CD4-positive, alpha-beta T cell treated with Interleukin-4 for 4 hours (primary cell): ENCODE data around the gene VSTM4.

ENCODE experiments used
- DNase-seq: peaks from one replicate; pipeline ENCODE4 v3.0.0-alpha.2; 2020

Gene VSTM4

DNA sequence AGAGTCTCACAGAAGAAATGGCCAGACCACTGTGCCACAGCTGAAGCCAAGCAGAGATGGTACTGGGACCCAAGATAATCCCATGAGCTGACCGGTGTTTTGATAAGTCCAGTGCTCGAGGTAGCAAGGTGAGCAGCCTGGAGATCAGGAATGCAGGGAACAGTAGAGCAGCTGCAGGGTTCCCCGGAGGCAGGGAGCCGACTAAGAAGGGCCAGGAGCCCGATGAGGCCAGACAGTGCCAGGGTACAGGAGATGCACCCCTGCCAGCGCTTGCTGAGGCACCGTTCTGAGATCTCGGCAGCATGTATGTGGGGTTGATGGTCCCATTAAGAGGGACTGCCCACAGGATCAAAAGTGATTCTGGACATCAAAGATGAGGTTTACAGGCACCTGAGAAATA is 47.1 kb downstream of the VSTM4 start:
- no peak for DNase-seq

DNA sequence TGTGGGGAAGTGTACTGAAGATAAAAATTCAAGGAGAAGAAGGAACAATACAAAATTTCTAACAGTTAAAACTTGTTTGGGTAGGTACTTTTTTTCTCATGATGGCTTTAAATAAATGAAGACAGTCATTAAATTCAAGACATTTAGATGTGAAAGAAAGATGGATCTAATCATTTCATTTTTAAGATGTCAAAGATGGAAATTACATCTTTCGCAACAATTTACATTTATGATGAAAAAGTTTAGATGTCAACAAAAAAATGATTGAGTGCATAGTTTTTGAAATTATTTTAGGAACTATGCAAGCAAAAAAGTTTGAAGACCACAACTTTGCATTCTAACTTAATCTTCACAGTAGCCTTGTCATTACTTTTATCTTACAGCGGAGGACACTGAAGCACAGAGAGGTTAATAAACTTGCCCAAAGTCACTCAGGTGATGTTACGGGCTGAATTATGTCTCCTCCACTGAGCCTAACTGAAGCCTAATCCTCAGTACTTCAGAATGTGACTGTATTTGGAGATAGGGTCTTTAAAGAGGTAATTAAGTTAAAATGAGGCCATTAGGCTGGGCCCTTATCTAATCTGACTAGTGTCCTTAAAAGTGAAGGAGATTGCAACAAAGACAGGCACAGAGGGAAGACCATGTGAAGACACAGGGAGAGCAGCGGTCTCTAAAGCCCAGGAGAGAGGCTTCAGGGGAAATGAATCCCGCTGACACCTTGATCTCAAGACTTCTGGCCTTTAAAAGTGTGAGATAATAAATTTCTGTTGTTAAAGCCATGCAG is 48.2 kb downstream of the VSTM4 start:
- no peak for DNase-seq

DNA sequence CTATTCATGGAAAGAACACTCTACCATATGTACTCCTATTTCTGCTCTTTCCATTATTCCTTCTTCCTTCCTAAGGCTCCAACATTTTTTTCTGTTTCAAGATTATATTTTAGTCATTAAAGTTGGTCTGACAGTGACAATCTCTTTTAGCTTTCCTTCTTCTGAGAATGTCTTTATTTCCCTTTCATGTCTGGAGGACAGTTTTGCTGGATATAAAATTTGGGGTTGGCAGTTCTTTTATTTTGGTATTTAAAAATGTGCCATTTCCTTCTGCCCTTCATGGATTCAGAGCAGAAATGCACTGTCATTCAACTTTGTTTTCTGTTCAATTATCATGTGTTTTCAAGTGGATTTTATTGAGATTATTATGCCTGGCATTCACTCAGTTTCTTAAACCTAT is 53.1 kb downstream of the VSTM4 start:
- DNase-seq = no peak

DNA sequence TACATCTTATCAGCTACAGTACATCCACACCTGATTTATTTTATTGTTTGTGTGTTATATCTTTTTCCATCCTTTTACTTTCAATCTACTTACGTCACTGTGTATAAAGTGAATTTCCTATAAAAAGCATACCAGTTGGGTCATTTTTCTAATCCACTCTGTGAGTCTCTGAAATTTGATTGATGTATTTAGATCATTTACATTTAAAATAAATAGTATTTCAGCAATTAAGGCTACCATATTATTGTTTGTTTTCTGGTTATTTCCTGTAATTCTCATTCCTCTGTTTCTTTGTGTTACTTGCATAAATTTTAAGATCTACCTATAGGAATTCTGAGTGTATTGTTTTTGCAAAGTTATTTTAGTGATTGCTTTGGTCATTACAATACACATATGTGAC is 53.7 kb downstream of the VSTM4 start:
- DNase-seq = no peak

DNA sequence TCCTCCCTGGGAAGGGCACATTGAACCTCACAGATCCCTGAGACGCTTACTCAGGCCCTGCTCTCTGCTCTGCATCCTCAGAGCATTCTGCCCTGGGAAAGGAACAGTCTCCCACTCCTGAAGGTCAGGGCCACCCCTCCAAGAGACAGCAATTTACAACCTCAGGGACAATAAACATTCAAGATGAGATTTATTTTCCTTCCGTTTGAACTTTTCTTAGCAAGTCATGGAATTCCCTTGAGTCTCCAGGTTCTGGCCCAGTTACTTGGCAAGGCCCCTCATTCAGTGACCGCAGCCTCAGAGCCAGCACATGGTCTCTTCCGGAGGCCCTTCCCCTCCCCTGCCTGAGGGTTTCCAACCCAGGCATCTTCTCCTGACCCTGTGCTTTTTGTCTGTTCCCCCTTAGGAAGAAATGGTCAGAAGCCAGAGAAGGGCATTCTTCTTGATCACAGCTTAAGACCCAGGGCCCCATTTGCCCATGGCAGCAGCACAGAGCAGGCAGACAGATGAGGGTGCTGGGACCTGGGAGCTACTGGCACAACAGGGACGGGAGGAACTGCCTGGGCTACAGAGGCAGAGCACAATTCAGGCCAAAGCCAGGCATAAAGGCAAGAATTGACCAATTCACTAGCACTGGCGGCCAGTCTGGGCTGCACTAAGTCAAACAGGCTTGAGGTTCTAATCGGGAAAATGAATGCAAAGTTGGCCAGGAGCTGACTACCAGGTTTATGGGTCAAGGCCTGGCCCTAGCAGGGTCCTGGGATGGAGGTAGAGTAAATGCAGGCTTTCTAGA is 56.7 kb downstream of the VSTM4 start:
- DNase-seq = no peak

DNA sequence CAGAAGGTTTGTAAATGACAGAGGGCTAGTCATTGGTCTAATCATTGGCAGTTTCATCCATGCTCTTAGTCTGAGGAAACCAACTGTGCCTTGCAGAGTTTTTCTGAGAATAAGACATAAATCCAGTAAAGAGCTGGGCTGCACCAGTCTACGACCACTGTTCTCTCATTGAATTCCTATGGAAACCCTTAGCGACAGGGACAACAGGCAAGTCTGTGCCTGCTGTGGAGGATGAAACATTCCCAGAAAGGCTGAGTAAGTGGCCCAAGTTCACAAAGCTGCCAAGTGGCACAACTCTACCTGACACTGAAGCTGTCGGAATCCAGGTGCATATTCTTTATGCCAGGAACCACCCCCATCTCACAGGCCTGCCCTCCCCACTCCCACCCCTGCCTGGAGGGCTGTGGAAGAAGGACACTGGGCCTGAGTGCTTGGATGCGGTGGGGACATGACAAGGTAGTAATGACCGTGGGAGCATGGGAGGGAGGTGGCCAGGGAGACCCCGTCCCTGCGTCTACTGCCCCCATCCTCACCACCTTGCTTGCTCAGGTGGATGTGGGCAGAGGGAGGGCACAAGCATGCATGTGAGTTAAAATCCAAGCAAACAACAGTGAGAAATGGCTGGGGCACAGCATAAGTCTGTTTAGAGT is 58.0 kb downstream of the VSTM4 start:
- no peak for DNase-seq

DNA sequence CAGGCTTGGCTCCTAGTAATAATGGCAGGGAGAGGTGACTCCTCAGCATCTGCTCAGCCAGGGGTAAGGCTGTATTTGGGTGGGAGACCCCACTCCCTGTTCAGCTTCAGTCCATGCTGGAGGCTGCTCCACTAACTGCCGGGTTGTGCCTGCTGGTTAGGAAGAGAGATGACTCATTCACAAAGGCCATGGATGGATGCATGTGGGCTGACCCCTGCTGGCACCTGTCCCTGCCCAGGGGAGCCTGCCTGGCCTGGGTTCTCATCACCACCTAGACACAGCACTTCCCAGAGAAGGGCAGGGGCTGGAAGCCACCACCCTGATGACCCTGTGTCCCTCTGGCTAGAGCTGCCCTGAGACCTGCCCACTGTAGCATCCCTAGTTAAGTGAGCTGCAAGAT is 59.0 kb downstream of the VSTM4 start:
- DNase-seq = no peak

DNA sequence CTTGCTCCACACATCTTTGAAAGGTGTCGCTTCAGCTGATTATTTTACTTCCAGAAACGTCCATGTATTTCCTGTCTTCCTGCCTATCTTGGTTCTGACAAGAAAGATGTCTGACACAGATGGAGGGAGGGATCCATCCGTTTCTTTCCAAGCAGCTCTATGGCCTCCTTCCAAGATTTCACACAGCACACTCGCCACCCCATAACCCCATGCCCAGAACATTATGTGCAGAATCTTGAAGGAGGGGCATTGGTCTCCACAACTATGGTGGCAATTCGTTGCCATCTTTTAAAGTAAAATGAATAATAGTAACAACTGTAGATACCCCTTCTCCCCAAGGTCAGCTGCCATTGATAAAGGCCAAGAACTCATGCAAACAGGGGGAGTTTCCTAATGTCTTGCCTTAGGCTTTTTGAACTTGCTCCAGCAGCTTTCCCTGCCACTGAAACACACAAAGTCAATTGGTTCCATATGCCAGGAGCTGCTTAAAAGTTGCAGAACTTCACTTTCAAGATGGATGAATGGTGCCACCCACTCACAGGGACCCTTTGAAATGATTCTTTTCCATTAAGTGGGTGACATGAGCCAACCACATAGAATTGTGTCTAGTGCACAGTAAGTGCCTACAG is 60.0 kb downstream of the VSTM4 start:
- DNase-seq = no peak

DNA sequence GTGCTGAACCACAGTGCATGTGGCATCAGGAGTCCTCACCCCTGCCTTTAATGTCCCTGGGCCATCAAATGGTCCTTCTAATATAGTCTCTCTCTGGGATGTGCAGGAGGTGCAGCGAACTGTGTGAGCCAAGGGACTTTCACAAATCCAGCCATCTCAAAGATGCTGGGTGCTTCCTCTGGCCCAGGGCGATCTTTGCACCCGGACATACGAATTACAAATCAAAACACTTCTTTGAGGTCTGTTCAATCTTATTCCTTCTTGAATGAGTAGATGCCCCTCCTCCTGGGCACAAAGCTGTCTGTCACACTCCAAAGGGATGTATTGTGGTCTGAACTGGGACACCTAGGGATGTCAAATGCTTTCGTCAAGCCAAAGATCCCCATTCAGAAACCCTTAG is 60.6 kb downstream of the VSTM4 start:
- DNase-seq = no peak

DNA sequence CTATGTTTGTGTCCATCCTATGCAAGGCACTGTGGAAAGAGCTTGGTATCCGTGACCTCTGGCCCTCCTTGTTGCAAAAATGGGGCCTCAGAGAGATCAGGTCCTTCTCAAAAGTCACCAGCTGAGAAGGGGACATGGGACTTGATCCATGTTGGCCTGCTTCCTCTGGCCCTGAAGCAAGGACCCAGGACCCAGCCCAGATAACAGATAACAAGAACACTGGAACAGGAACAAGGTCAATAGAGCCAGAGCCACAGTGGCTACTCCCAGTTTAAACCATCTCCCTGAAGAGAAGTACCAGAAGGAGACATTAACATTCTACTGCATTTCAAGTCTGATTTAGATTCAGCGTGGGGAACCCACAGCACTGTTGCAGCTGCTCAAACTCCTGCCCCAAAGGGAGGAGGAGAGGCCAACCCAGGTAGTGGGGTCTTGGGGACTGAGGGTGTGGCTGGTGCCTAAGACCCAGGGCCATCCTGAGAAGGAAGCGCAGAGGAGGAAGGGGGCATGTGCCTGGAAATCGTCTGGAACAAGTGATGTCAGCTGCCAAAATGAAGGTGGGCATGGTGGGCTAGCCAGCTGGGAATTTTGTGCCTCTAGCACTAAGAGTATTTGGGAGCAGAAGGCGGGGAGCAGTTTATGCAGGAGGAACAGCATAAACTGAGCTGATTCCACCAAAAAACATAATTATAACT is 61.2 kb downstream of the VSTM4 start:
- DNase-seq = no peak

DNA sequence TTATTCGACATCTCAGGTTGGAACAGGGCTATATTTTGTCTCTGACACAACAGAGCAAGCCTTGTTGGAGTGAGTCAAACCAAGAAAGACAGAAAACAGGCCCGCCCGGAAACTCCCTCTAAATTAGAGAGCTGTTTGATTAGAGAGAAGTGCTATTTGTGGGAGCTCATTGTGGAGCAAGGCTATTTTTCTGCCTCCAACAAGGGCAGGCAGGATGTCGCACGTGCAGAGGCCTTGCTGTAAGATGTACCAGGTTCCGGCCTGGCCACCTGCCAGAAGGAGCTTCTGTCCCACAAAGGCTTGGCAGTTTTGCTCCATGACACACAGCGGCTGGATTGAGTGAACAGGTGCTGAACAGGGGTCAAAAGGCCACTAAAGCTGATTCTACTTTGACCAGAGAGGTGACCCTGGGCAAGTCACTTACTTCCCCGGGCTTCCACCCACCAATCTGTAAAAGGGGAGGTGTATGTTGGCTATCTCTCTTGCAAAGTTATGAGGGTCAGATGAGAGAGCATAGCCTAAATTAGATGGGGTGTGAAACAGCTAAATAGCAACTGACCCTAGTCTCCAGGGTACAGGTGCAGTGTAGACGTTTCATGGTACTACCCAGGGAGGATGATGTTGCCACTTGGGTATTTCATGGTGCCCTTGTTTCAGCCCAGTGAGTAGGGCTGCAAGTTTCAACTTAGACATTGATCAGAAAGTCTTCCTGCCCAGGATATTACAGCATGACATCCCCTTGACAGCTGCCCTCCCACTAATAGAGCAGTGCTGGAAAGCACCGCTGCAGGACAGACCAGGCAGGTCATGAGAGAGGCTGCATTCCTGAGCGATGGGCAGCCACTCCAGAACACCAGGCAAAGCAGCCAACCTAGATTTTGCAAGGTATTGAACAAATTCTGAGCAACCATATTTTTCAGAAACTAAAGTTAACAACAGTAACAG is 62.0 kb downstream of the VSTM4 start:
- no peak for DNase-seq

DNA sequence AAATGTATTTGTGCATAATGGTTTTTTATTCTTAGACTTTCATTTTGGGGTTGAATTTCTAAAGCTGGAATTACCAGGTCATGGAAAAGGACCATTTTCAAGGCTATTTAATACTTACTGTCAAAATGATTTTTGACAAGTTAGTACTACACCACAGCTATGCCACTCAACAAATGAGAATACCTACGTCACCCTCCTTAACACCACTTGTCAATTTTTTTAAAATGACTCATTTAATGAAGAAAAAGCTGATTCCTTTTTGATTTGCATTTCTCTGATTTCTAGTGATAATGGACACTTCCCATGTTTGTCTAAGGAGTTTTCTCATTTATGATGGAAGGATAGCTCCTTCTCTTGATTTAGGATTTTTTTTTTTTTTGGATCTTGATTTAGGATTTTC is 63.3 kb downstream of the VSTM4 start:
- DNase-seq = no peak

DNA sequence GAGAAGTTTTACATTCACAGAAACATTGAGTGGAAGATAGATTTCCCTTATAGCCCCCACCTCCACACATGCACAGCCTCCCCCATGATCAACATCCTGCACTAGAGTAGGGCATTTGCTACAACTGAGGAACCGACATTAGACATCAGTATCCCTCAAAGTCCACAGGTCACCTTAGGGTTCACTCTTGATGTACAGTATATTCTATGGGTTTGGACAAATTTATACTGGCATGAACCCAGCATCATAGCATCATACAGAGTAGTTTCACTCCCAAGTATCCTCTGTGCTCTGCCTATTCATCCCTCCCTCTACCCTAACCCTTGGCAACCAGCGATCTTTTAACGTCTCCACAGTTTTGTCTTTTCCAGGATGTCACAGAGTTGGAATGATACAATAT is 64.4 kb downstream of the VSTM4 start:
- DNase-seq = no peak

DNA sequence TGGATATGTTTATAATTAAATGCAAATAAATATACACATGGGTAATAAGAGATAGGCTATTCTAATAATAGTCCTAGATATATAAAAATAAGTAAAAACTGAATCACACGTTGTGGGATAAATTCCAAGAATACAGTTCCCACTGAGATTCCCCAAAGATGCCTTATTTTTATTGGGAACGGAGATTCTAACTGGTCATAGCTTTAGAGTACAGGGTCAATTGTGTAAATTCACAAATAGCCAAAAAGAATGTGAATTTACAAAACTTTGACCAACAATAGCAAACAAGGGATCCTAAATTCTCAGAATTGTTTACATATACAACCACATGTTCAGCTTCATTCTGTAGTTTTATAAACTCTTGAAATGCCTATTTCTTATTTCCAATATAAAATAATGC is 65.0 kb downstream of the VSTM4 start:
- no peak for DNase-seq

DNA sequence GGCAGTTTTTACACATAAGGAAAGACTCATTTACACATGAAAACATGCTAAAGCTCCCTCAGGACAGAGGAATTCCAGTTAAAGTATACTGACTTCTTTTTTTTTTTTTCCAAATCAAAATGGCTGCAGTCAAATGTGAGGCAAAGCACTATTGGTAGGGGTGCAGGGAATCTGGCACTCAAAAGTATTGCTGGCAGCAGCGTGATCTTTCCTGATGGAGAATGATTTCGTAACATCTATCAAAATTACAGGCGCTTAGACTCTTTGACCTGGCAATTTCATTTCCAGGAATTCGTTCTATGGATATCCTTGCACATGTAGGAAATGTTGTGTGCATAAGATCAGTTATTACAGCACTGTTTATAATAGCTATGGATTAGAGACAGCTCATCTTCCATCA is 65.7 kb downstream of the VSTM4 start:
- DNase-seq = no peak

DNA sequence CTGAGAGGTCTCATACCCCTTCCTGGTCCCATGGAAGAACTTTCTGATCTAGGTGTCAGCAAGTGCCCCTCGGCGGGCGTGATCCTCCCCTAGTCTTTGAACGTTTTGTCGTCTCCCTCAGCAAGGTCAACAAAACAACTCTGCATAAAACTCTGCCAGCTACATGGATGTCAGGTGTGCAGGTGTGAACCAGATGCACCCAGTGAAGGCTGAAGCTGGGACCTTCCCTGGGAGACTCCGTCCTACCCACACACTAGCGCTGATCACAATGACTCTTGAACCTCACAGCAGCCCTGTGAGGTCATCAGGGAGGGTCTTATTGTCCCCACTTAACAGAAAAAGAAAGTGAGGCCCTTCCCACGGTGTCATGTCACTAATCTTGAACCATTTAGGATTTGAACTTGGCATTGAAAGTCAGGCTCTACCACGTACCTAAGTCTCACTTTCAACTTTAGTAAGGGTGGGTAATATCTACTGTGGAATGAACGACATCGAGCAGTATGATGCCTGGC is 68.1 kb downstream of the VSTM4 start:
- no peak for DNase-seq

DNA sequence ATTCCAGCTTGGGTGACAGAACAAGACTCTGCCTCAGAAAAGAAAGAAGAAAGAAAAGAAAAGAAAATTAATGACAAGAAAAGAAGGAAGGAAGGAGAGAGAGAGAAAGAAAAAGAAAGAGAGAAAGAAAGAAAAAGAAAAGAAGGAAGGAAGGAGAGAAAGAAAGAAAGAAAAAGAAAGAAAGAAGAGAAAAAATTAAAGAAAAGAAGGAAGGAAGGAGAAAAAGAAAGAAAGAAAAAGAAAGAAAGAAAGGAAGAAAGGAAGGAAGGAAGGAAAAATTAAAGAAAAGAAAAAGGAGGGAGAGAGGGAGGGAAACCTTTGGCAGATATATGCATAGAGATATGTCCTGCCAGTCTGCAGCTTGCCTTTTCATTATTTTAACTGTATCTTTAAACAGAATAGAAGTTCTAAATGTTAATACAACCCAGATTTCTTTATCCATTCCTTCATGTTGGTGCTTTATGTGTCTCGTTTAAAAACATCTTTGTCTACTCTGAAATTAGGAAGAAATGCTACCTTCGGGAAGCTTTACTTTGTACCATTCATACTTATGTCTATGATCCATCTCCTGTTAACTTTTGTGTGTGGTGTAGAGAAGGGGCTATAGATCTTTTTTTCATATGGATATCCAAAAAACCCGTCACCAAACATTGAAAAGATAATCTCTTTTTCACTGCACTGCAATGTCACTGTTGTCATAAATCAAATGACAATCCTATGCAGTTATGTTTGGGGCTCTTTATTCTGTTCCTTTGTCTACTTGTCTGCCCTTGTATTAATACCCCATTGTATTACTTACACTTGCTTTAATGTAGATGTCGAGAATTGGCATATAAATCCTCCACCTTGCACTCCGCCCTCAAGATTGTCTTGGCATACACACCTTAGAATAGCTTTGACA is 70.8 kb downstream of the VSTM4 start:
- DNase-seq = no peak

DNA sequence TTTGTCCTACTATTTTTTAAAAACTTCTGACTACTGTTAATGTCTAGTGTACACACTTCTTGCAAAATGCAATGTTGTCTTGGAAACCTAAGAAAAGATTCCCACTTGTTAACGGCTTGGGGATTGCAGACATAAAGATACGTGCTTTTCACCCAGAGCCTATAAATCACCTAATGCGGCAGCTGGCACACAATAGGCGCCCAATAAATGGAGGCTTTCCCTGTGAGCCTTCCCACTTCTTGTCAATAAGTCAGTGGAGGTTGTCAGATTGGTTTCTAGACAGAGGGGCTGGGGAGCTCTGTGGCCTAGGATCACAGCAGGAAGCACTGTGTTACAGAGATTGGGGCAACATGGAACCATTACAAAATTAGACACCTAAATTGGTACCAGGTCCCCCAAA is 74.7 kb downstream of the VSTM4 start:
- no peak for DNase-seq

DNA sequence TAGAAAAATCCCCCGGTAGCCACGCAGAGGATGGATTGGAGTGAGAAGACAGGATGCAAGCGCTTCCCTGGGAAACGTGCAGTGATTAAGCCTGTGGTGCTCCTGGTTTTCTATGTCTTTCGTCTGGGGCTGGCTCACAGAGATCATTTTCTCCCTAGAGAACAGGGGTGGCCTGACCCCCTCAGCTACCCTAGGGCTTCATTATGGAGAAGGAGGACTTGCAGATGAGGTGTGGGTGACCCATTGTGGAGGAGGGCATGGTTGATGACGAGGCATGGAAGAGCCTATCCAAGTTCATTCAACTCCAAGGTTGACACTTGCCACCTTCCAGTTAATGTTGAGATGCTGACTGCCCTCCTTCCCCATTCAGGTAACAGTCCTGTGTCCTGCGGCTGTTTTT is 75.9 kb downstream of the VSTM4 start:
- DNase-seq = no peak

DNA sequence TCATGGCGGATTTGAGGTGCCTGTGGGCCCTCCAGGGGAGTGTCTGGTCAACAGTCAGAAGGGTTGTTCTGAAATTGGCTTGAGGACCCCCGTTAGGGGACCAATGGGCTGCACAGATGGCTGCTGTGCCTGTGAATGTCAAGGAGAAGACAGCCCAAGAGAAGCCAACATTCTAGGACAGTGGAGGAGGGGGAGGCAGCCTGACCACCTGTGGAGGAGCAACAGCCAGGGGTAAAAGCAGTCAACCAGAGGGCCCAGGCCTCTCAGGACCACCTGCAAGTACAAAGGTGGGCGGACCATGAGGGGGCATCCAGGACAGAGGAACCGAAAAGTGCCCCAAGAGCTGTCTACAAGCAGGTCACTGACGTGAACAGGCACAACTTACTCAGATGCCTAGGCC is 76.6 kb downstream of the VSTM4 start:
- DNase-seq = no peak
